Central memory CD4-positive, alpha-beta T cell (primary cell): Measurements from ENCODE around the gene PCGF1.
"Not testable (repeated sequence)": the region's sequence is repeated elsewhere in the genome, so short reads cannot be mapped to it uniquely, and the experiment has no call there.

Experiments used
- DNase-seq: peaks from one replicate; pipeline ENCODE4 v3.0.0; 2022

The PCGF1 gene

GRCh38 chr2:74471332-74472065, 36.0 kb downstream of the PCGF1 start:
- peak; percentile 7 for DNase-seq

GRCh38 chr2:74470742-74471141, 36.8 kb downstream of the PCGF1 start:
- not testable (repeated sequence) for DNase-seq

DNA sequence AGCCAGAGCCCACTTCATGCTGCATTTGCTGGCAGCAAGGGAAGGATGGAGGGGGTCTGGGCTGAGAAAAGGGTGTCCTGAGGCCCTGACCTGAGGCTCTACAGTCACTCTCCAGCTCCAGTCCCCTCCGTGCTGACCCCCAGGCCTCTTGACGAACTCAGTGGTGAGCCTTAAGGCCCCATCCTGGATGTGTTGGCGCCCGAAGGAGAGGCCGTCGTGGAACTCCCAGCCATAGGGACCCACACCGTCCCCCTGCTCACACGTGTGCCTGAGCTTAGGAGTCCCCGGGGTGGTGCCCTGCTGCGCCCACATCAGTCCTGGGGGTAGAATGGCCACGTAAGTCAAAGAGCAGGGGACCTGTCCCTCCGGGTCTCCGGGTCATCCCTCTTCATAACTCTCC, 43.1 kb downstream of the PCGF1 start:
- DNase-seq: no peak

- DNase-seq: no peak
These were observed 44.7 kb downstream of the PCGF1 start for GRCh38 chr2:74462786-74463105.

DNA sequence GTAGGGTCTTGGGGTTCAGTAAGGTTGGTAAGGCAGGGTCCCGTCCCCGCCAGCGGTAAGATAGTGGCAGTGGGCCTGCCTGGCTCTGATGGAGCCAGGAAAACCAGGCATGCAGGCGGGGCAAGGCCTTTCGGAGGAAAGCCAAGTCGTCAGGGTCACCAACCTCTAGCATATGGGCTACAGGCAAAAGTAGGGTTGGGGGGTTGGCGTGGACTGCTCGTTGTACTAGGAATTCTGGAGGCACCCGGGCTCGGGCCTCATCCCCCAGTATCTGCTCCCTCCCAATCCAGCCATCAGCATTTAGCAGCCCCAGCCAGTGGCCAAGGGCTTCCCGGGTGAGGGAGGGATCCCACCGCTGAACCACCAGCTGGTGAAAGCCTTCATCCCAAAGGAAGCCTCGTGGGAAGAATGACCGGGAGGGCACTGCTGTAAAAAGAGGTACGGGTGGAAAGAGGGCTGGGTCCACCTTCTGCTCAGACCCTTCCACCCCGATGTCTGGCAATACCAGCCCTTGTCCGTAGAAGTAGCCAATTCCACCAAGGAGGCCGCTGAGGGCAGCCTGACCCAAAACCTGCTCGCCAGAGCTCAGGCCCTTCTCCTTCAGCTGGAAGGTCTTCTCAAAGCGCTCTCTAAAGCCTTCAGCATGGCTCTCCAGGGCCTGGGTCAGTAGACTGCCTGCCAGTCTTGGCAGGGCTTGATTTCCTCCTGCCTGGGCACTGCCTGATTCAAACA, 45.3 kb downstream of the PCGF1 start:
- DNase-seq: no peak

DNA sequence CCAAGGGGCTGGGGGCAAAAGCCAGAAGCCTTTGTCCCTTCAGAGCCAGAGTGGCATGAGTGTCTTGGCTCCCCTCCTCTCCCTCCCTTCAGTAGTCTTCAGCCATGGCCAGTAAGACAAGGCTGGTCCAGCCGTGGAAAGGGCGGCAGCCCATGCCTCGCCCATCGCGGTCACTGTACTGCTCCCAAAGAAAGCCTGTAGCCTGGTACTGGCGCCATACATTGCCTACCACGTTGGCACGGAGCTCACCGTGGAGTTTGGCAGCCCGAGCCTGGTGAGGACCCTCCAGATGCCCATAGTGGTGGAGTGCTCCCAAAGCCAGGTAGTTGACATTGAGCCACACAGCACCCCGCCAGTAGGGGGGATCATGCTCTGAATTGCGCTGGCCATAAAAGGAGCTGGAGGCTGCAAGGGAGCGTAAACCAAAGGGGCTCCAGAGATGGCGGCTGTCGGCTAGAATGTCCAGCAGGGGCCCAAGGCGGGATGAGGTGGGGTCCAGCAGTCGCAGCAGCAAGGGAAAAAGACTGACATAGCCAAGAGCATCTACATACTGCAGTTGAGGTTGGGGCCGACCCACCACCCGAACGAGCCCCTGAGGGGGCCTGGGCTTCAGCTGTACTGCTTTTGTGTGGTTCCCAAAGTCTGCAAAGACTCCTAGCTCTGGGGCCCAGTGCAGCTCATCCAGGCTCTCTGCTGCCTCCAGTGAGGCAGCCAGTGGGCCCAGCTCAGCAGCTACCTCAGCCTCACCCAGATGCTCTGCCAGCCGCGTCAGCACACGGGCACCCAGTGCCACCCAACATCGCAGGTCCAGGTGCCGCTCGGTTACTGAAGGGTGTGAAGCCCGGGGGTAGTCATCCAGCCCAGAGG, 46.1 kb downstream of the PCGF1 start:
- no peak for DNase-seq

- DNase-seq: not testable (repeated sequence)
These were observed 47.3 kb downstream of the PCGF1 start for GRCh38 chr2:74460187-74460586.

- DNase-seq: not testable (repeated sequence)
These were observed 47.9 kb downstream of the PCGF1 start for GRCh38 chr2:74459503-74460118.

- DNase-seq: no peak
These were observed 48.5 kb downstream of the PCGF1 start for GRCh38 chr2:74458938-74459363.

DNA sequence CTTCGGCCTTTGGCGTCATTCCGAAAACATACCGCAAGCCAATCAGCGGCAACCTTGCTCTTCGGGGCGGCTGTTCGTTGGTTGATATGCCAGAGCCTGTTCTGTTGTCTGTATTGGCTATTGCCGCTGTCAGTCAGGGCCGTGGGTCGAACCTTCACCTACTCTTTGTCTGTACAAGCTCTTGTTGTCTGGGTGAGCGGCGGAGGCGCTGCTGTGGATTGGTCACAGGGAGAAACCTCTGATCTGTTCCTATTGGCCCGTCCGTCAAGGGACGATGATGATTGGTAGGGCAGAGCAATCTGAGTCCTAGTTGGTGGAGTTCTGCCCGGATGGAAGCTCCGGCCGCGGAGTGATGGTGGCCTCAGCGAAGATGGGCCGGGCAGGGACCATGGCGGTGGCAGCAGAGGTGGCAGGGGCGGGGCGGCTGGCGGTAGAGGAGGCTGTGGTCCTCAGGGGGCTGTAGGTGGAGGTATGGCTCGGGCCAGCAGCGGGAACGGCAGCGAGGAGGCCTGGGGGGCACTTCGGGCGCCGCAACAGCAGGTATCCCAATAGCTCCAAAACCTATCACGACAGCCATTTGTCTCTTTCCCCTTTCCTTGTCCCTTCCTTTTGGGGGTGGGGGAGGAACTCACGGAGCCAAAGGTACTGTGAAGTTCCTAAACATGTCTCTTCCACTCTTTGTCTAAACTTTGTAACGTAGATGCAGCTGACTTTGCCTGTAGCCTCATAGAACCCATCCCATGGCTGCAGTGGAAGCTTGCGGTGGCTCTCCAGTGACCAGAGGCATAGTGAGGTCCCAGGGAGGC, 49.2 kb downstream of the PCGF1 start, which contains the start of gene WBP1:
TSS of gene WBP1 (plus strand) at position 307 of the 806 bp plus-strand sequence. CDS start at position 472, 165 bp downstream.
- DNase-seq: peak; percentile 100

GRCh38 chr2:74457549-74458131, 49.9 kb downstream of the PCGF1 start:
- DNase-seq: peak; percentile 79

DNA sequence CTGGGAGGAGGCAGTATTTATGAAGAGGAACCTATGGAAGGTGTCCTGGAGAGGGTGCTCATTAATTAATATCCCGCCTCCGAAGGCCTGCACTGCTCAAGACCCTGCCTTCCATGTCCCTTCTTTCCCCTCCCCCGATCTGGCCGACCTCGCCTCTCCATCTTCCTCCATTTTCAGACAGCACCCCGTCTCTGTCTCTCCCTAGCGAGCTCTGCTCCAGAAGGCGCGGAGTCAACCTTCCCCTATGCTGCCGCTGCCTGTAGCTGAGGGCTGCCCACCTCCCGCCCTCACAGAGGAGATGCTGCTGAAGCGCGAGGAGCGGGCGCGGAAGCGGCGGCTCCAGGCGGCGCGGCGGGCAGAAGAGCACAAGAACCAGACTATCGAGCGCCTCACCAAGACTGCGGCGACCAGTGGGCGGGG, 50.4 kb downstream of the PCGF1 start:
- DNase-seq: no peak
